ENCODE results near the gene PPM1K. TPM values are rescaled to one million over a fixed set of nuclear protein-coding genes. Genes with fewer than 3 reads are reported as not detected.

Gene PPM1K
- total RNA-seq, 1 experiment from 2014 or later, result 10.4 TPM

- Histone ChIP-seq H3K4me2 (ENCODE audit: insufficient read depth, insufficient read length, low read length) (no peak overlapping the region), H3K14ac (ENCODE audit: insufficient read depth, low read length) (no peak overlapping the region), H3K27me3 (ENCODE audit: insufficient read depth, low read length) (no peaks in the 10 kb centered on the region), H3K27ac (ENCODE audit: insufficient read length, low read depth, low read length) (no peak overlapping the region), H3T11ph (ENCODE audit: low read length) (no peak overlapping the region), H3K9me3 (ENCODE audit: control insufficient read depth, low read depth, low read length) (no peaks in the 10 kb centered on the region), H4K5ac (ENCODE audit: insufficient read length, low read depth, low read length) (no peak overlapping the region), H2BK120ac (ENCODE audit: low read depth, low read length, poor library complexity, severe bottlenecking) (no peak overlapping the region), H2AK5ac (ENCODE audit: insufficient read length, low read length) (no peak overlapping the region), H2BK5ac (ENCODE audit: insufficient read length, low read length) (no peak overlapping the region), H3K9ac (ENCODE audit: extremely low read depth, insufficient read length, low read length) (no peak overlapping the region), H4K20me1 (ENCODE audit: control insufficient read depth, insufficient read depth, insufficient read length) (no peaks in the 10 kb centered on the region), H3K23me2 (ENCODE audit: insufficient read length, low read depth, low read length, poor library complexity, severe bottlenecking) (no peaks in the 10 kb centered on the region), H2BK15ac (ENCODE audit: low read depth, low read length) (no peak overlapping the region), H3K4me1 (ENCODE audit: insufficient read depth, low read length) (no peaks in the 10 kb centered on the region), H3K18ac (ENCODE audit: insufficient read length, low read depth, low read length) (no peak overlapping the region), H3K56ac (ENCODE audit: insufficient read length, low read depth, low read length) (no peak overlapping the region), H3K4ac (ENCODE audit: low read depth, low read length) (no peak overlapping the region), H2BK12ac (ENCODE audit: insufficient read length, low read depth, low read length) (no peak overlapping the region), H2BK20ac (ENCODE audit: low read depth, low read length, poor library complexity, severe bottlenecking) (no peak overlapping the region), H3K79me1 (ENCODE audit: insufficient read depth, low read depth, low read length, poor library complexity, severe bottlenecking) (no peaks in the 10 kb centered on the region), H2AFZ (ENCODE audit: low read length) (no peak overlapping the region), H3K23ac (ENCODE audit: insufficient read length, low read depth, low read length) (no peak overlapping the region), H4K8ac (replicated peaks; ENCODE audit: insufficient read length, low read depth, low read length) (no peak overlapping the region), H3K79me2 (ENCODE audit: insufficient read depth, low read length) (no peaks in the 10 kb centered on the region), H4K91ac (ENCODE audit: insufficient read length, low read depth, low read length) (no peak overlapping the region)
- no peaks in the 10 kb centered on the region for H3K9me3 Mint-ChIP-seq
- H3K36me3 Mint-ChIP-seq (ENCODE audit: insufficient read depth in 1 of 3, low read depth in 3 of 3), result peaks cover 2 to 12% (median 4%) of the 10 kb centered on the region in 3 experiments; a peak in 6 of 7 replicates
- no peak overlapping the region for H3K27ac Mint-ChIP-seq
- H3K27me3 Mint-ChIP-seq (ENCODE audit: low read depth), result no peaks in the 10 kb centered on the region
- no CpG with 5 or more reads among the region's 1 CpG for WGBS (ENCODE audit: extremely low coverage, insufficient read length, low lambda C conversion rate)
- H3K4me3 Mint-ChIP-seq, result no peak overlapping the region
- TF ChIP-seq, protein P1, sequence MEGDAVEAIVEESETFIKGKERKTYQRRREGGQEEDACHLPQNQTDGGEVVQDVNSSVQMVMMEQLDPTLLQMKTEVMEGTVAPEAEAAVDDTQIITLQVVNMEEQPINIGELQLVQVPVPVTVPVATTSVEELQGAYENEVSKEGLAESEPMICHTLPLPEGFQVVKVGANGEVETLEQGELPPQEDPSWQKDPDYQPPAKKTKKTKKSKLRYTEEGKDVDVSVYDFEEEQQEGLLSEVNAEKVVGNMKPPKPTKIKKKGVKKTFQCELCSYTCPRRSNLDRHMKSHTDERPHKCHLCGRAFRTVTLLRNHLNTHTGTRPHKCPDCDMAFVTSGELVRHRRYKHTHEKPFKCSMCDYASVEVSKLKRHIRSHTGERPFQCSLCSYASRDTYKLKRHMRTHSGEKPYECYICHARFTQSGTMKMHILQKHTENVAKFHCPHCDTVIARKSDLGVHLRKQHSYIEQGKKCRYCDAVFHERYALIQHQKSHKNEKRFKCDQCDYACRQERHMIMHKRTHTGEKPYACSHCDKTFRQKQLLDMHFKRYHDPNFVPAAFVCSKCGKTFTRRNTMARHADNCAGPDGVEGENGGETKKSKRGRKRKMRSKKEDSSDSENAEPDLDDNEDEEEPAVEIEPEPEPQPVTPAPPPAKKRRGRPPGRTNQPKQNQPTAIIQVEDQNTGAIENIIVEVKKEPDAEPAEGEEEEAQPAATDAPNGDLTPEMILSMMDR (conservative IDR thresholded peaks at IDR 0.05), result no peak
- no peak for DNase-seq
- peaks cover 2 to 3% of the 10 kb centered on the region in 2 experiments for H3K4me1 Mint-ChIP-seq
These were observed 15.4 kb downstream of the PPM1K start for GRCh38 chr4:88268913-88269312.

All from H9 (cell line).